Right lobe of liver (tissue), 6 donors: Measurements from ENCODE around the gene ENDOV. TPM values are rescaled to one million over a fixed set of nuclear protein-coding genes. Genes with fewer than 3 reads are reported as not detected.
A peak's percentile ranks its signal among the peaks of the same experiment; 100 is the strongest.

Source experiments
- ATAC-seq, 4 donors: fragments of 200-7000 bp; cut with Tn5 transposase; one replicate each; pipeline ENCODE4 v1.9.1; 2020; ENCODE audit warnings: mild to moderate bottlenecking in 4 of 4, moderate library complexity in 4 of 4
- DNase-seq, 3 donors: peaks; one replicate each; pipeline ENCODE4 v3.0.0-alpha.2; 2020
- H3K27ac ChIP-seq, 3 donors: fragments of 200-600 bp; one replicate each; pipeline ENCODE4 v1.8.0; 2022
- H3K27me3 ChIP-seq, 2 donors: fragments of 200-600 bp; one replicate each; pipeline ENCODE4 v1.8.0; 2022
- H3K36me3 ChIP-seq, 4 donors: fragments of 200-600 bp; sonication (generic) in 1 of 4; one replicate each; pipeline versions ENCODE4 v1.5.1 to v1.8.0; 2017 to 2022; ENCODE audit warnings: control low read depth in 1 of 4
- H3K4me1 ChIP-seq, 4 donors: fragments of 200-600 bp; sonication (generic) in 1 of 4; one replicate each; pipeline versions ENCODE4 v1.5.1 to v1.8.0; 2017 to 2022; ENCODE audit warnings: control low read depth in 1 of 4
- H3K4me3 ChIP-seq, 3 donors: fragments of 200-600 bp; one replicate each; pipeline ENCODE4 v1.8.0; 2022
- H3K9me3 ChIP-seq, 4 donors: fragments of 200-600 bp; sonication (generic) in 1 of 4; one replicate each; pipeline versions ENCODE4 v1.5.1 to v1.8.0; 2017 to 2022; ENCODE audit warnings: control low read depth in 1 of 4
- CTCF ChIP-seq, 4 donors: fragments of 200-600 bp in 3 of 4; fragments of 450-650 bp in 1 of 4; IDR thresholded peaks; one replicate each; pipeline versions ENCODE4 v1.5.1 to v1.8.0; 2016 to 2022; ENCODE audit warnings: antibody characterized with exemption in 4 of 4, mild to moderate bottlenecking in 2 of 4
- POLR2A ChIP-seq: fragments of 450-650 bp; IDR thresholded peaks from one replicate; pipeline ENCODE4 v1.6.1; 2017; ENCODE audit warnings: antibody characterized with exemption, mild to moderate bottlenecking
- WGBS: methylation state at CpG from one replicate; pipeline ENCODE4 v1.1.6; 2018; ENCODE audit warnings: low coverage, low lambda C conversion rate; ENCODE audit not compliant: insufficient coverage; ENCODE audit errors: missing lambda C conversion rate; 5-methylcytosine and 5-hydroxymethylcytosine counted together
- intact Hi-C, 2 donors: fragments of 100-400 bp; cut with DNase I; formaldehyde crosslinking; loops; one replicate each; pipeline versions ENCODE4 v1.11.2 to v1.14.1; 2022
- total RNA-seq, 6 experiments: library from RNA; depleted of rRNA in 2 of 6; stranded (reverse); fragments of >200 nt in 2 of 6; fragmentation: NEBNext Ultra II Directional in 3 of 6; extraction: Animal tissue kit (Norgen Biotek cat#: 25700) in 3 of 6; gene quantifications; one replicate each; pipeline versions ENCODE4 v1.1.0 to v1.2.4, GENCODE V29; 2016 to 2023
- donor health status: DM: no; HTN: yes; CAD: no.
- donor health status: DM: no; HTN: no; CAD: no.
- donor health status: DM: no; HTN: no; CAD: no.
- donor health status: DM: no; HTN: yes; CAD: no.
- donor health status: DM: no; HTN: yes; CAD: no.

ENDOV gene
- total RNA-seq, 6 experiments from 2014 or later, result 6.8 to 14.1 (median 11.3) TPM

GRCh38 chr17:80454557-80455335, 39.8 kb downstream of the ENDOV start:
- ATAC-seq (peak; percentile 93 to 98 (median 96)), DNase-seq (peak; percentile 97 to 98 (median 98))
- no peaks in the 10 kb centered on the region for H3K9me3 ChIP-seq
- peak overlapping the region; percentile 91 to 98 (median 96) for H3K4me3 ChIP-seq
- peak overlapping the region; percentile 79 to 90 (median 87) for H3K27ac ChIP-seq
- H3K27me3 ChIP-seq, result no peaks in the 10 kb centered on the region
- WGBS, result 0% methylated on average over 1 of the region's 88 CpGs
- peaks cover 0 to 6% (median 2%) of the 10 kb centered on the region in 4 donors for H3K4me1 ChIP-seq
- no peak for TF ChIP-seq CTCF (IDR thresholded peaks at IDR 0.05)
- TF ChIP-seq POLR2A, result peak; percentile 91
- intact Hi-C loops, result no loop called here
- no peaks in the 10 kb centered on the region for H3K36me3 ChIP-seq

GRCh38 chr17:80455336-80455710, 40.4 kb downstream of the ENDOV start:
- Histone ChIP-seq H3K4me1 (peaks cover 0 to 6% (median 2%) of the 10 kb centered on the region in 4 donors), H3K9me3 (no peaks in the 10 kb centered on the region), H3K27me3 (no peaks in the 10 kb centered on the region), H3K36me3 (no peaks in the 10 kb centered on the region), H3K4me3 (peak overlapping the region; percentile 91 to 98 (median 96)), H3K27ac (peak overlapping the region; percentile 79 to 90 (median 87))
- peak; percentile 35 to 57 (median 37) for ATAC-seq
- DNase-seq, result peak in 1 of 3 donors; percentile 60
- WGBS, result 5% methylated on average over 17 of the region's 20 CpGs
- intact Hi-C loops, result no loop called here
- TF ChIP-seq POLR2A (no peak), CTCF (IDR thresholded peaks at IDR 0.05) (no peak)

- no peak for DNase-seq
- Histone ChIP-seq H3K36me3 (no peaks in the 10 kb centered on the region), H3K4me1 (peaks cover 0 to 6% (median 2%) of the 10 kb centered on the region in 4 donors), H3K9me3 (no peaks in the 10 kb centered on the region), H3K27me3 (no peaks in the 10 kb centered on the region), H3K4me3 (peak overlapping the region; percentile 91 to 98 (median 96)), H3K27ac (peak overlapping the region in 1 of 3 donors; percentile 90)
- TF ChIP-seq CTCF (IDR thresholded peaks at IDR 0.05) (no peak), POLR2A (no peak)
- intact Hi-C loops, result no loop called here
- 86% methylated on average over 3 of the region's 4 CpGs for WGBS
- ATAC-seq, result no peak
These were observed 40.8 kb downstream of the ENDOV start for GRCh38 chr17:80455784-80456183.

GRCh38 chr17:80456465-80457235, 41.7 kb downstream of the ENDOV start:
- 60% methylated on average over 10 of the region's 21 CpGs for WGBS
- Histone ChIP-seq H3K9me3 (no peaks in the 10 kb centered on the region), H3K36me3 (no peaks in the 10 kb centered on the region), H3K27ac (no peak overlapping the region), H3K4me1 (peaks cover 0 to 6% (median 2%) of the 10 kb centered on the region in 4 donors), H3K4me3 (no peak overlapping the region), H3K27me3 (no peaks in the 10 kb centered on the region)
- no peak for TF ChIP-seq POLR2A
- no peak for TF ChIP-seq CTCF (IDR thresholded peaks at IDR 0.05)
- intact Hi-C loops, result no loop called here
- no peak for DNase-seq
- no peak for ATAC-seq
